Activated CD8-positive, alpha-beta memory T cell treated with anti-CD3 and anti-CD28 coated beads, Interleukin-2, amount 50 U/mL, for 24 hours (primary cell): ENCODE measurements around the gene CHD9.
"Not testable (repeated sequence)": the region's sequence is repeated elsewhere in the genome, so short reads cannot be mapped to it uniquely, and the experiment has no call there.

Source experiments
- DNase-seq: peaks from one replicate; pipeline ENCODE4 v3.0.0-alpha.2; 2020; ENCODE audit errors: extremely low read depth

The CHD9 gene

GRCh38 chr16:53054670-53055485 lies at the start of gene CHD9:
CHD9 (plus strand) TSS chr16:53054991; CDS start chr16:53156090, 101,099 bp downstream.
- DNase-seq, result peak; percentile 20

GRCh38 chr16:53007095-53007494 lies 47.7 kb upstream of the CHD9 start:
- no peak for DNase-seq

GRCh38 chr16:53014287-53014686 lies 40.5 kb upstream of the CHD9 start:
- no peak for DNase-seq

GRCh38 chr16:53018834-53019416 lies 35.9 kb upstream of the CHD9 start:
- no peak for DNase-seq

- no peak for DNase-seq
Observed at GRCh38 chr16:53022374-53022773, 32.4 kb upstream of the CHD9 start.

- DNase-seq, result no peak
Observed at GRCh38 chr16:53024045-53024444, 30.7 kb upstream of the CHD9 start.

- no peak for DNase-seq
Observed at GRCh38 chr16:53029971-53030370, 24.8 kb upstream of the CHD9 start.

GRCh38 chr16:53031323-53031942 lies 23.4 kb upstream of the CHD9 start:
- DNase-seq, result no peak

- no peak for DNase-seq
Observed at GRCh38 chr16:53034306-53034705, 20.5 kb upstream of the CHD9 start.

- DNase-seq, result no peak
Observed at GRCh38 chr16:53035176-53035942, 19.4 kb upstream of the CHD9 start.

GRCh38 chr16:53036066-53036465 lies 18.7 kb upstream of the CHD9 start:
- DNase-seq, result no peak

- DNase-seq, result not testable (repeated sequence)
Observed at GRCh38 chr16:53036711-53037110, 18.1 kb upstream of the CHD9 start.

- DNase-seq, result no peak
Observed at GRCh38 chr16:53040788-53041187, 14.0 kb upstream of the CHD9 start.

GRCh38 chr16:53041320-53042051 lies 13.3 kb upstream of the CHD9 start:
- no peak for DNase-seq

GRCh38 chr16:53042235-53042701 lies 12.5 kb upstream of the CHD9 start:
- DNase-seq, result no peak

GRCh38 chr16:53043428-53043831 lies 11.4 kb upstream of the CHD9 start:
- no peak for DNase-seq

- DNase-seq, result no peak
Observed at GRCh38 chr16:53043986-53044601, 10.7 kb upstream of the CHD9 start.

GRCh38 chr16:53045341-53046220 lies 9.2 kb upstream of the CHD9 start:
- DNase-seq, result no peak

- DNase-seq, result not testable (repeated sequence)
Observed at GRCh38 chr16:53047515-53047914, 7.3 kb upstream of the CHD9 start.
